Sigmoid colon (tissue), 4 donors: ENCODE data around the gene RANBP17.

Experiments used
- CTCF ChIP-seq, 4 experiments: fragments of 450-650 bp in 3 of 4; fragments of 200-600 bp in 1 of 4; IDR thresholded peaks; one replicate each; pipeline ENCODE4 v1.5.1; 2016 to 2019; ENCODE audit warnings: antibody characterized with exemption in 4 of 4, mild to moderate bottlenecking in 3 of 4, moderate library complexity in 2 of 4
- POLR2A ChIP-seq, 2 donors: fragments of 450-650 bp; IDR thresholded peaks; one replicate each; pipeline ENCODE4 v1.6.1; 2016; ENCODE audit warnings: antibody characterized with exemption in 2 of 2, mild to moderate bottlenecking in 2 of 2, moderate library complexity in 2 of 2
- POLR2AphosphoS5 ChIP-seq, 4 donors: sonication (generic); formaldehyde crosslinking; IDR thresholded peaks; one replicate each; pipeline ENCODE4 v1.6.1; 2017; ENCODE audit warnings: antibody characterized with exemption in 4 of 4

GRCh38 chr5:170886210-170886894, 24.5 kb downstream of the RANBP17 start:
- TF ChIP-seq CTCF (IDR thresholded peaks at IDR 0.05) (no peak), POLR2A (IDR thresholded peaks at IDR 0.05) (no peak), POLR2AphosphoS5 (IDR thresholded peaks at IDR 0.05) (no peak)
